GM12891 (cell line): ENCODE results near the gene ZNF469.

Experiments used
- POLR2A ChIP-seq: IDR thresholded peaks from 2 replicates; pipeline ENCODE4 v1.6.1; 2011; ENCODE audit warnings: low read depth, low read length, control low read depth
- POLR2AphosphoS5 ChIP-seq: IDR thresholded peaks from 2 replicates; pipeline ENCODE4 v1.6.1; 2011; ENCODE audit warnings: low read depth, low read length, control low read depth
- TAF1 ChIP-seq: IDR thresholded peaks from 2 replicates; pipeline ENCODE4 v1.6.1; 2011; ENCODE audit warnings: low read depth, low read length, control low read depth

DNA sequence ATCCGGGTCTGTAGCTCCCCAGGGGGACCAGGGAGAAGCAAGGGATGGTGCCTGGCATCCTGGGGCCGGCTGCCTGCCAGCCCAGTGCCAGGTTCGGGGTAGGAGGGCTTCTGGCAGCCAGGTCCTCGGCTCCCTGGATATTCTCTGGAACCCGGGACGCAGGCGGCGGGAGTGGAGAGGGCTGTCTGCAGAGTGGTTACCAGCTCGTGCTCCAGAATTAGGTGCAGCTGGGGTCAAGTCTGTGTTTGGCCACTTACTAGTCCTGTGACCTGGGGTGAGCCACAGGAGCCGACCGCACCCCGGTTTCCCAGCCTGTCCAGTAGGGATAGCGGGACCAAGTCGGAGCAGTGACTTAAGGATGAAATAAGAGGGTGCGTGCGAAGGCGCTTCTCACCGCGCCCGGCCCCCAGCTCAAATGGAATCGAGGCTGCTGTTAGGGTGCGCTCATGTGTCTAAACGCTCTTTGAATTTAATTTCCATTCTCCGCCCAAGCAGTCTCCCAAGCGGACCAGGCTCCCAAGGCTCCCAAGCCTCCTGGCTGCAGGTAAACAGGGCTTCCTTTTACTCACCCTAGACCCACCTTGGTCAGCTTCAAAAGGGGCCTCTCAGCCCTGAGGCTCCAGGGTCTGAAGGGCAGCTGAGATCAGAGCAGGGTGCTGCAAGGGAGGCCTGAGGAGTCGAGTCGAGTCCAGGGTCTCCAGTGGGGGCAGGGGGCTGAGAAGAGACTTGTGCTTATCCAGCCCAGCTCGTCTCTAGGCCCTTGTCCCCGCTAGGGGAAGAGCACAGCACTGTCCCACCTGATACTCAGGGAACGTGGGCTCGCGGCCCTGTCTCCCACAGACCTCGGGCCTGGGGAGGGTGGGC lies 28.3 kb upstream of the ZNF469 start:
- TF ChIP-seq TAF1 (no peak), POLR2A (no peak), POLR2AphosphoS5 (no peak)
